Ecto neural progenitor cell (in vitro differentiated cells): ENCODE results near the gene RTL1.

ENCODE experiments used
- DNase-seq: peaks from one replicate; pipeline ENCODE4 v3.0.0-alpha.2; 2018; ENCODE audit warnings: low spot score

The RTL1 gene

GRCh38 chr14:100865682-100866591, 37.6 kb downstream of the RTL1 start:
- no peak for DNase-seq

- no peak for DNase-seq
These were observed 38.4 kb downstream of the RTL1 start for GRCh38 chr14:100864960-100865681.

- DNase-seq: no peak
These were observed 39.3 kb downstream of the RTL1 start for GRCh38 chr14:100864206-100864605.

- DNase-seq: no peak
These were observed 40.7 kb downstream of the RTL1 start for GRCh38 chr14:100862793-100863192.

GRCh38 chr14:100862277-100862676, 41.2 kb downstream of the RTL1 start:
- no peak for DNase-seq

GRCh38 chr14:100861937-100862247, 41.6 kb downstream of the RTL1 start:
- no peak for DNase-seq

GRCh38 chr14:100861188-100861936, 42.2 kb downstream of the RTL1 start:
- no peak for DNase-seq

GRCh38 chr14:100860556-100861187, 42.9 kb downstream of the RTL1 start:
- no peak for DNase-seq

- no peak for DNase-seq
These were observed 43.7 kb downstream of the RTL1 start for GRCh38 chr14:100859781-100860180.

GRCh38 chr14:100858838-100859220, 44.7 kb downstream of the RTL1 start:
- DNase-seq: no peak

- DNase-seq: no peak
These were observed 45.3 kb downstream of the RTL1 start for GRCh38 chr14:100857923-100858837.

GRCh38 chr14:100857233-100857922, 46.1 kb downstream of the RTL1 start:
- DNase-seq: no peak

GRCh38 chr14:100856056-100856950, 47.2 kb downstream of the RTL1 start:
- no peak for DNase-seq

- no peak for DNase-seq
These were observed 48.1 kb downstream of the RTL1 start for GRCh38 chr14:100855256-100855930.

GRCh38 chr14:100854435-100854834, 49.1 kb downstream of the RTL1 start:
- no peak for DNase-seq

GRCh38 chr14:100851946-100852620, 51.4 kb downstream of the RTL1 start:
- no peak for DNase-seq

- DNase-seq: no peak
These were observed 52.0 kb downstream of the RTL1 start for GRCh38 chr14:100851586-100851916.

GRCh38 chr14:100850841-100851585, 52.5 kb downstream of the RTL1 start:
- peak; percentile 72 for DNase-seq
